Lung microvascular endothelial cell (primary cell): ENCODE results near the gene ANK2. TPM values are rescaled to one million over a fixed set of nuclear protein-coding genes. Genes with fewer than 3 reads are reported as not detected.

Source experiments
- DNase-seq, 2 donors: peaks; one replicate each; pipeline versions ENCODE4 v3.0.0 to v3.0.0-alpha.2; 2010; ENCODE audit warnings: low read depth in 2 of 2
- total RNA-seq: library from RNA; depleted of rRNA; stranded (reverse); fragments of >200 nt; gene quantifications from 2 replicates; pipeline ENCODE4 v1.2.1, GENCODE V29; 2014

ANK2 gene
- total RNA-seq, 1 donor from 2014 or later, result 55.8 TPM

- no peak for DNase-seq
Observed at GRCh38 chr4:113288257-113288656, 238.8 kb downstream of the ANK2 start.

- no peak for DNase-seq
Observed at GRCh38 chr4:113288696-113289095, 239.2 kb downstream of the ANK2 start.

DNA sequence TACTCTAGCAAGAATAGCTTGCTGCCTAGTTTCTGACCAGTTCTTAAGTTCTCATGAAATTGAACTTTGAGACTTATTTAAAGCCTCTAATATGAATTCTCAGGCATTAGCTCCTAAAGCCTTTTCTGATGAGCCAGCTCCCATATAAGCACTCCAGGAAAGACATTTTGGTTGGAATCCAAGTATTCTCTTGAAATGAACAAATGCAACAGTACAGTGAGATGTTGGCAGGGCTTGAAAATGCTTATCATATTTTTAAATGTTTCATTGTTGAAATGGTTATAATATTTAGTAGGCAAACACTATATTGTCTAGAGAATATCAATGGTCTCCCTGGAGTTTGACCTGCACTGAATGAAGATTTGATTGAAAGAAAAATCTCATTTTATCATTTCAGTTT, 240.3 kb downstream of the ANK2 start:
- peak in 1 of 2 donors; percentile 61 for DNase-seq

DNA sequence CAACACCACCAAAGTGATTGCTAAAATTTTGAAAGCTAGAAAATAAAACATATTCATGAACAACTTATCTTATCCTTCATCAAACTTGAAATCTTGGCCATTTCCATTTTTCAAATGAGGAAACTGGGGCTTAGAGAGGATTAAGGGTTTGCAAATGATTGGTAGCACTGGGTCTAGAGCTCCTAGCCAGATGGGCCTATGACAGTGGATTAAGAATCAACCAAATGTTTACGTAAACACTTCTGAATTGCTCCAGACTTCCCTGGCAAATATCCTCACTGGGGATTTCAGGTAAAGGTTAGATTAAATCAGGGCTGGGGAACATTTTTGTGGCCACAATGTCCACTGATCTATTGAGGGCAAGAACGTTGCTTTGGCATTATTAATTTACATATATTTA, 241.2 kb downstream of the ANK2 start:
- DNase-seq, result no peak

DNA sequence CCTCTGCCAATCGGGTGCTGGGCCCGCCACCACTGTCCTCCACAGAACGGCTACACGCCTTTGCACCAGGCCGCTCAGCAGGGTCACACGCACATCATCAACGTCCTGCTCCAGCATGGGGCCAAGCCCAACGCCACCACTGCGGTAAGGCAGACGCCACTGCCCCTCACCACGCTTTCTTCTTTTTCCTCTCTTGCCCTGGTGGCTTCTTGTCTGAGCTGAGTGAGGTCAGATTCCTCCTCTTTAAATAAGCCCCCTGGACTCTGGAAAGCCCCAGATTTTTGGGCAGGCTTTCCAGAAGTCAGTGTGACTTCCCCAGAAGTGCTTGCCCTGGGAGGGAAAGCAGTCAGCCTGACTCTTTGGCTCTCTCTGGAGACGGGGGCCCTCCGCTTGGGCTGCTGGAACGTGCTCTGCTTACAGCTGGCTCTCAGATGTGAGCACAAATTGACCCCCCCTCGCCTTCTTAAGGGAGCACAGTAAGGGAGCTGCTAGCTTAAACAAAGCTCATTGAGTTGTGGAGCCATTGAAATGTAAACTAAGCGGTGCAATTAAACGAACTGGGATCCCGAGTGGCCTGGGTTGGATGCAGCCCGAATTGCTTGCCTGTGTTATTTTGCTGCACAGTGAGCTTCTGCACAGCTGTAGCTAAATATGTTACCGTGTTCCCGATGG, 243.1 kb downstream of the ANK2 start:
- DNase-seq, result no peak

DNA sequence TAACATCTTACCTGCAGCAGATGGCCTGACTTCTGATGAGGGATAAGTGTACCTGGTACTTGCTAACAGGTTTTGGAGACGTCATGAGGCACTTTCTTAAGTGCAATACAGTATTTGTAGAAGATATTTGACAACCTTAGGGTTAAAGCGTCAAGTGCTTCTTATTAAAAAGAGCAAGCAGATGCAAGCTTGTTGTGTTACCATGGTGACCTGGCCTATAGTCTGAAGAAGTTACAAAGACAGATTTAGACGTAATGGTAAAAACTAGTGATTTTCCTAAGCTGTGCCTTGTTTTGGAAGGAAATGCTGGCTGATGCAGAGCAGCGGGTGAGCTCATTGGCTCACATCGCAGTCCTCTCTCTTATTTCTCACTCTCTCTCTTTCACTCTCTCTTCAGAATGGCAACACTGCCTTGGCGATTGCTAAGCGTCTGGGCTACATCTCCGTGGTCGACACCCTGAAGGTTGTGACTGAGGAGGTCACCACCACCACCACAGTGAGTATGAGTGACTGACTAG, 243.6 kb downstream of the ANK2 start:
- no peak for DNase-seq

GRCh38 chr4:113293674-113294073, 244.2 kb downstream of the ANK2 start:
- no peak for DNase-seq

GRCh38 chr4:113294908-113295307, 245.5 kb downstream of the ANK2 start:
- peak in 1 of 2 donors; percentile 45 for DNase-seq

DNA sequence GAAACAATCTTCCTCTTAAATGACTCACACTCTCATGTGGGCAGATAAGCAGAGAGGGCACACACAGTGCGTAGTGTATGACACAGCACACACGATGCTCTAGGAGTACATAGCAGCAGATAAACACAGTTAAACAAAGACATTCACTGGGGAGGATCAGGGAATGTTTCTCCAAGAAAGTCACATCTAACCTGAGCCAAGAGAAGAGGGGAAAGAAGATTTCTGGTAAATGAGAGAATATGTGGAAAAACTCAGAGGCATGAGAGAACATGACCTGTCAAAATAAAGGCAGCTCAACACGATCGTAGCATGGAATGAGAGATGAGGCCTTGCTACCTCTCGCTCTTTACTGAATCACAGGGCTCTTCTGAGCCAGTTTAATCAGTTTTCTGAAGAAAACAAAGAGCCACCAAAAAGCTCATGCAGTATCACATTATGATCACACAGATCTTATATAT, 251.0 kb downstream of the ANK2 start:
- DNase-seq, result peak; percentile 43 to 68

DNA sequence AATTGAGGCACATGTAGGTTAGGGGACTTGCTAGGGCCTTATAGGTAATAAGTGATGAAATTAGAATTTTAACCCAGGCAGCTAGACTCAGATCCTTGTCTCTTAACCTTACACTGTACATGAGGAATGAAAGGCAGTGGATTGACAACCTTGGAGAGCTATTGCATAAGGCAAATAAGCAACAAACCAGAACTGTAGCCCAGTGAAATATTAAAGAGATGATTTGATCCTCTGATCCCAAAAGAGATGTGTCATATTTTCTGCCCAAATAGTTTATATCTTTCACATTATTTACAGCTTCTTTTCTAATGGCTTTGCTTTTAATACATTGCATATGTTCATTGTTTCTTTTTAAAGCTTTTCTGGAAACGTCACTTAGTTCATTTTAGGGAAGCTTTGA, 252.6 kb downstream of the ANK2 start:
- no peak for DNase-seq

DNA sequence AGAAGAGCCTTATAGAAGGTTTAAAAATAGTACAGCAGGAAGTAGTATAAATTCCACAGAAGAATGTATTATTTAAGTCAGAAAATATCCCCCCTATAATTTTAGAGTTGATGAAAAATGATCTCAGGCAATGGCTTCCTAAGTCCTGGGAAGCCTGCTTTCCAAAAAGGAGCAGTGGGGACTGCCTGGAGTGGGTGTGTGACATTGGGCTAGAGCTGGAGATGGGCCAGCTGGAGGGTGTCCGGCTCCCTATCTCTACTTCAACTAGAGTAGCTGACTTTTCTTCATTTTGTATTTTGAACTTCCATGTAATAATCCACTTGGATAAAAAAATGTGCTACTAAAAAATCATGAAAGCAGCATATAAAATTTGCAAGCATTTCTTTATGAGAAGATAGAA, 253.9 kb downstream of the ANK2 start:
- DNase-seq, result no peak

DNA sequence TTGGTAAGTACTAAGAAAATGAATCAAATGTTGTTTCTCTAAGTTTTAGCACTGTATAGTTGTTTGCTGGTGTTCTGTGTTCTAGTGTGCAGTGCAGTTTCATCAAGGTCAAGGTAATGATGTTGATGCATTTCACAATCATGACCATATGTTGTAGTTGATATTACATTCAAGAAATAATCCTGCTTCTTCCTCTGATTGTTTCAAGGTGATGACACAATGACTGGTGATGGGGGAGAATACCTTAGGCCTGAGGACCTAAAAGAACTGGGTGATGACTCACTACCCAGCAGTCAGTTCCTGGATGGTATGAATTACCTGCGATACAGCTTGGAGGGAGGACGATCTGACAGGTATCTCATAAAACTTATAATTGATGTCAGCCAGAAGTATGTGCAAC, 261.6 kb downstream of the ANK2 start:
- no peak for DNase-seq

- DNase-seq, result no peak
Observed at GRCh38 chr4:113312529-113312928, 263.1 kb downstream of the ANK2 start.

- no peak for DNase-seq
Observed at GRCh38 chr4:113314426-113314825, 265.0 kb downstream of the ANK2 start.

GRCh38 chr4:113316879-113317278, 267.4 kb downstream of the ANK2 start:
- peak; percentile 9 to 98 for DNase-seq

GRCh38 chr4:113317523-113317922, 268.1 kb downstream of the ANK2 start:
- peak in 1 of 2 donors; percentile 74 for DNase-seq

DNA sequence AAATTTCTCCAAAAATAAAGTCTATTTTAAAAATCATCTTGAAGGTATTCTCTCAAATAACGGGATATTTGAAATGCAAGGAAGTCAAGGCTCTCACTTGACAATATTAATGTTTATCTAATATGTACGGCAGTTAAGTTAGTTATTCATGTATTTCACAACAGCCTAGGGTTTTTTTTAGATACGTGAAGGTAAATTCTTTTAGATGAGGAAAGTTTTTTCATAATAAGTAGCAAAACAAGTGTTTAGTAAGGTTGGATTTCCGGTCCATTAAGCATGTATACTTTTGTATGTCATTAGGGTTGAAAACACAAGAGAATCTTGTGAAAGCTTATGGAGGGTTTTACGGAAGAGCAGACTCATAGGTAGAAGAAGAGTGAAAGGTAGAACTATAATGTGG, 273.3 kb downstream of the ANK2 start:
- no peak for DNase-seq

GRCh38 chr4:113325876-113326615, 276.6 kb downstream of the ANK2 start:
- no peak for DNase-seq

- DNase-seq, result no peak
Observed at GRCh38 chr4:113327494-113327893, 278.0 kb downstream of the ANK2 start.

DNA sequence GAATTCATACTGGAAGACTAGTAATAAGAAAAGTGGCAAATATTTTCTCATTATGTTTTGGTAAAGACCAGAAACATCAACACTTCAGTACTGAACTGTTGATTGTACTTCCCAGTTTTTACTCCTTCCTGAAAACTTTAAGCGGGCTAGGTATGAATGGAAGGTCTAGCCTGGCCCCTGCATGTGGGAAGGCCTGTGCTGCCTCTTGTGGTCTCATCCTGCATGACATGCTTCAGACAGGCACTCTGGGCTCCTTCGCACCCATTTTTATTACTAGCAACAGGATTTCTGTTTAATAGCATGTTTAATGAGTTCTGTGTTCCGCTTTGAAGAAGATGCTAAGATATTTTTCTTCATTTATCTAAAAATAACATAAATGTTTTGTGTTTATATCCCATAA, 279.1 kb downstream of the ANK2 start:
- DNase-seq, result peak in 1 of 2 donors; percentile 33

GRCh38 chr4:113330200-113330599, 280.7 kb downstream of the ANK2 start:
- no peak for DNase-seq

- DNase-seq, result no peak
Observed at GRCh38 chr4:113331811-113332210, 282.4 kb downstream of the ANK2 start.

DNA sequence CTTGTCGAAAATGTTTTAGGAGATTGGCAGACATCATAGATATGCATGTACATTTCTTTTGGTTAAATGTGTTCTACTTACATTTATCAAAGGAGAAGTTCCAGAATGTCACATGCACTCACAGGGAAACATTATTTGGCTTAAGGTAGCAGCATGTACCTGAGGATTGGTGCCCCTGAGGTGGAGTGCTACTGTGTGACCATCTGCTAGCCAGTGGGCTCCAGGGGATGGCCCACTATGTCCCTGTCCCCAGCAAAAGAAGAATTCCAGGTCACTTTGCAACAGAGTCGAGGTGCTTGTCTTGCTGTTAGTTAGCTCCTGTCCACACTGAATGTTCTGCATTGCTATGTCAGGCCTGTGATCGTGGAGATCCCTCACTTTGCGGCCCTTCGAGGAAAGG, 283.2 kb downstream of the ANK2 start:
- DNase-seq, result no peak
